Lower leg skin (tissue), 3 donors: ENCODE measurements around the gene GYG2.

Experiments
- POLR2A ChIP-seq, 2 donors: fragments of 450-650 bp; IDR thresholded peaks; one replicate each; pipeline ENCODE4 v1.6.1; 2016 to 2017; ENCODE audit warnings: antibody characterized with exemption in 2 of 2, mild to moderate bottlenecking in 1 of 2, moderate library complexity in 1 of 2
- TF ChIP-seq, protein P1 (sequence below), 3 donors: fragments of 450-650 bp; IDR thresholded peaks; one replicate each; pipeline ENCODE4 v1.5.1; 2016; ENCODE audit warnings: antibody characterized with exemption in 3 of 3, mild to moderate bottlenecking in 3 of 3, moderate library complexity in 2 of 3

DNA sequence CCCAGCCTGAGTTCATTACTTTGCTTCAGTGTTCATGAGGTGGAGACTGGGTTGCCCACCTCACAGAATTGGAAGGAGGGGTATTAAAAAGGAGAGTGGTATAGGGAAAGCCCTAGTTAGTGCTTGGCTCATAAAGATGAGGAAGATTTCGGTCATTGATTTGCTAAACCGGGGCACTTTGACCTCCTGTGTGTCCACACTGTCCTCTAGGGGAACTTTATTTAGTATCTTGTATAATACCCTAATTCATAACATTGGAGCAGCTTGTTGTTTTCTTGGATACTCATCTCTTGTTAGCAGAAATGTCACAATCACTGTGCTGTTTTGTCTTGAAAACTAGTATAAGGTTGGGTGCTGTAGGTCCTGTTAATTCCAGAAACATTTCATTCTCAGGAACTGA is 49.8 kb downstream of the GYG2 start:
- TF ChIP-seq, protein P1, sequence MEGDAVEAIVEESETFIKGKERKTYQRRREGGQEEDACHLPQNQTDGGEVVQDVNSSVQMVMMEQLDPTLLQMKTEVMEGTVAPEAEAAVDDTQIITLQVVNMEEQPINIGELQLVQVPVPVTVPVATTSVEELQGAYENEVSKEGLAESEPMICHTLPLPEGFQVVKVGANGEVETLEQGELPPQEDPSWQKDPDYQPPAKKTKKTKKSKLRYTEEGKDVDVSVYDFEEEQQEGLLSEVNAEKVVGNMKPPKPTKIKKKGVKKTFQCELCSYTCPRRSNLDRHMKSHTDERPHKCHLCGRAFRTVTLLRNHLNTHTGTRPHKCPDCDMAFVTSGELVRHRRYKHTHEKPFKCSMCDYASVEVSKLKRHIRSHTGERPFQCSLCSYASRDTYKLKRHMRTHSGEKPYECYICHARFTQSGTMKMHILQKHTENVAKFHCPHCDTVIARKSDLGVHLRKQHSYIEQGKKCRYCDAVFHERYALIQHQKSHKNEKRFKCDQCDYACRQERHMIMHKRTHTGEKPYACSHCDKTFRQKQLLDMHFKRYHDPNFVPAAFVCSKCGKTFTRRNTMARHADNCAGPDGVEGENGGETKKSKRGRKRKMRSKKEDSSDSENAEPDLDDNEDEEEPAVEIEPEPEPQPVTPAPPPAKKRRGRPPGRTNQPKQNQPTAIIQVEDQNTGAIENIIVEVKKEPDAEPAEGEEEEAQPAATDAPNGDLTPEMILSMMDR (IDR thresholded peaks at IDR 0.05): no peak
- TF ChIP-seq POLR2A (IDR thresholded peaks at IDR 0.05): no peak
